ENCODE measurements around the gene SLMAP. TPM values are rescaled to one million over a fixed set of nuclear protein-coding genes. Genes with fewer than 3 reads are reported as not detected.

SLMAP gene
- total and polyA plus RNA-seq, 2 of the 13 experiments (the other 11 are each of a cell fraction or from before 2014, with no cell fraction given), result 24.0 to 48.3 TPM

GRCh38 chr3:57948080-57948671 lies 192.1 kb downstream of the SLMAP start (continued):
- TF ChIP-seq, protein P1, sequence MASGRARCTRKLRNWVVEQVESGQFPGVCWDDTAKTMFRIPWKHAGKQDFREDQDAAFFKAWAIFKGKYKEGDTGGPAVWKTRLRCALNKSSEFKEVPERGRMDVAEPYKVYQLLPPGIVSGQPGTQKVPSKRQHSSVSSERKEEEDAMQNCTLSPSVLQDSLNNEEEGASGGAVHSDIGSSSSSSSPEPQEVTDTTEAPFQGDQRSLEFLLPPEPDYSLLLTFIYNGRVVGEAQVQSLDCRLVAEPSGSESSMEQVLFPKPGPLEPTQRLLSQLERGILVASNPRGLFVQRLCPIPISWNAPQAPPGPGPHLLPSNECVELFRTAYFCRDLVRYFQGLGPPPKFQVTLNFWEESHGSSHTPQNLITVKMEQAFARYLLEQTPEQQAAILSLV (CRISPR knock-in tag; IDR thresholded peaks at IDR 0.05; ENCODE audit: borderline replicate concordance), result no peak
- TF ChIP-seq GABPA (IDR thresholded peaks at IDR 0.05; ENCODE audit: low read depth, low read length), result no peak
- TF ChIP-seq GABPA (CRISPR knock-in tag; IDR thresholded peaks at IDR 0.05; ENCODE audit: low read depth), result no peak
- TF ChIP-seq, protein P2, sequence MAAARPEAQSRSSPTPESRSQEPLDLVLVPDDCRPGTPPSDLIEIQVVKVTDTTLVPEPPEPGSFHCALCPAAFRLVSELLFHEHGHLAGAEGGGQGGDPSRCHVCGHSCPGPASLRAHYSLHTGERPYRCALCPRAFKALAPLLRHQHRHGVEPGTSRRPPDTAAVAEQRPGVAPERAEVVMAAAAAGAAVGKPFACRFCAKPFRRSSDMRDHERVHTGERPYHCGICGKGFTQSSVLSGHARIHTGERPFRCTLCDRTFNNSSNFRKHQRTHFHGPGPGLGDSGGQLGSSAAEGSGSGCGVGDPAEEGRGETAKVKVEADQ (CRISPR knock-in tag; IDR thresholded peaks at IDR 0.05; ENCODE audit: borderline replicate concordance), result no peak
- TF ChIP-seq, protein P3, sequence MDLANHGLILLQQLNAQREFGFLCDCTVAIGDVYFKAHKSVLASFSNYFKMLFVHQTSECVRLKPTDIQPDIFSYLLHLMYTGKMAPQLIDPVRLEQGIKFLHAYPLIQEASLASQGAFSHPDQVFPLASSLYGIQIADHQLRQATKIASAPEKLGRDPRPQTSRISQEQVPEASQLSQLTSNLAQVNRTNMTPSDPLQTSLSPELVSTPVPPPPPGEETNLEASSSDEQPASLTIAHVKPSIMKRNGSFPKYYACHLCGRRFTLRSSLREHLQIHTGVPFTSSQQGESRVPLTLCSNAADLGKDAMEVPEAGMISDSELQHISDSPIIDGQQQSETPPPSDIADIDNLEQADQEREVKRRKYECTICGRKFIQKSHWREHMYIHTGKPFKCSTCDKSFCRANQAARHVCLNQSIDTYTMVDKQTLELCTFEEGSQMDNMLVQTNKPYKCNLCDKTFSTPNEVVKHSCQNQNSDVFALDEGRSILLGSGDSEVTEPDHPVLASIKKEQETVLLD (CRISPR knock-in tag; IDR thresholded peaks at IDR 0.05; ENCODE audit: low read depth), result no peak
- TF ChIP-seq SMARCC2 (IDR thresholded peaks at IDR 0.05), result no peak
- TF ChIP-seq, protein P4, sequence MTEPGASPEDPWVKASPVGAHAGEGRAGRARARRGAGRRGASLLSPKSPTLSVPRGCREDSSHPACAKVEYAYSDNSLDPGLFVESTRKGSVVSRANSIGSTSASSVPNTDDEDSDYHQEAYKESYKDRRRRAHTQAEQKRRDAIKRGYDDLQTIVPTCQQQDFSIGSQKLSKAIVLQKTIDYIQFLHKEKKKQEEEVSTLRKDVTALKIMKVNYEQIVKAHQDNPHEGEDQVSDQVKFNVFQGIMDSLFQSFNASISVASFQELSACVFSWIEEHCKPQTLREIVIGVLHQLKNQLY (CRISPR knock-in tag; IDR thresholded peaks at IDR 0.05), result no peak
- TF ChIP-seq ZNF577 (CRISPR knock-in tag; IDR thresholded peaks at IDR 0.05; ENCODE audit: borderline replicate concordance, low read depth), result no peak
- TF ChIP-seq NRL (CRISPR knock-in tag; IDR thresholded peaks at IDR 0.05; ENCODE audit: borderline replicate concordance), result 0 out of 2 replicates have a peak, but pooled peaks have one; percentile 24
- no peak for TF ChIP-seq IKZF5 (CRISPR knock-in tag; IDR thresholded peaks at IDR 0.05)
- no peak for TF ChIP-seq ZNF101 (CRISPR knock-in tag; IDR thresholded peaks at IDR 0.05; ENCODE audit: borderline replicate concordance, low read depth)
- no peak for TF ChIP-seq ZNF550 (CRISPR knock-in tag; IDR thresholded peaks at IDR 0.05; ENCODE audit: borderline replicate concordance)
- no peak for TF ChIP-seq ZFP41 (CRISPR knock-in tag; IDR thresholded peaks at IDR 0.05; ENCODE audit: borderline replicate concordance)
- no peak for TF ChIP-seq ETS1 (CRISPR knock-in tag; IDR thresholded peaks at IDR 0.05)
- no peak for TF ChIP-seq RFX3 (CRISPR knock-in tag; IDR thresholded peaks at IDR 0.05)
- no peak; the same call in 1 of the 2 replicates for TF ChIP-seq ZNF619 (CRISPR knock-in tag; IDR thresholded peaks at IDR 0.05)
- TF ChIP-seq ZBTB38 (CRISPR knock-in tag; IDR thresholded peaks at IDR 0.05), result no peak
- no peak for TF ChIP-seq ZNF839 (CRISPR knock-in tag; IDR thresholded peaks at IDR 0.05; ENCODE audit: borderline replicate concordance)
- no peak for TF ChIP-seq ZNF3 (CRISPR knock-in tag; IDR thresholded peaks at IDR 0.05)
- TF ChIP-seq SETDB1 (CRISPR knock-in tag; IDR thresholded peaks at IDR 0.05; ENCODE audit: borderline replicate concordance), result no peak
- TF ChIP-seq ZNF382 (CRISPR knock-in tag; IDR thresholded peaks at IDR 0.05; ENCODE audit: borderline replicate concordance), result no peak
